Measurements from ENCODE around the gene TRIO.
"Not testable (repeated sequence)": the region's sequence is repeated elsewhere in the genome, so short reads cannot be mapped to it uniquely, and the experiment has no call there.

- not testable (repeated sequence) for TF ChIP-seq ZFP3, ZNF70, ESRRG, GLIS3, OSR1, CSDC2 (CRISPR knock-in tag; IDR thresholded peaks at IDR 0.05)
- TF ChIP-seq, protein P1, sequence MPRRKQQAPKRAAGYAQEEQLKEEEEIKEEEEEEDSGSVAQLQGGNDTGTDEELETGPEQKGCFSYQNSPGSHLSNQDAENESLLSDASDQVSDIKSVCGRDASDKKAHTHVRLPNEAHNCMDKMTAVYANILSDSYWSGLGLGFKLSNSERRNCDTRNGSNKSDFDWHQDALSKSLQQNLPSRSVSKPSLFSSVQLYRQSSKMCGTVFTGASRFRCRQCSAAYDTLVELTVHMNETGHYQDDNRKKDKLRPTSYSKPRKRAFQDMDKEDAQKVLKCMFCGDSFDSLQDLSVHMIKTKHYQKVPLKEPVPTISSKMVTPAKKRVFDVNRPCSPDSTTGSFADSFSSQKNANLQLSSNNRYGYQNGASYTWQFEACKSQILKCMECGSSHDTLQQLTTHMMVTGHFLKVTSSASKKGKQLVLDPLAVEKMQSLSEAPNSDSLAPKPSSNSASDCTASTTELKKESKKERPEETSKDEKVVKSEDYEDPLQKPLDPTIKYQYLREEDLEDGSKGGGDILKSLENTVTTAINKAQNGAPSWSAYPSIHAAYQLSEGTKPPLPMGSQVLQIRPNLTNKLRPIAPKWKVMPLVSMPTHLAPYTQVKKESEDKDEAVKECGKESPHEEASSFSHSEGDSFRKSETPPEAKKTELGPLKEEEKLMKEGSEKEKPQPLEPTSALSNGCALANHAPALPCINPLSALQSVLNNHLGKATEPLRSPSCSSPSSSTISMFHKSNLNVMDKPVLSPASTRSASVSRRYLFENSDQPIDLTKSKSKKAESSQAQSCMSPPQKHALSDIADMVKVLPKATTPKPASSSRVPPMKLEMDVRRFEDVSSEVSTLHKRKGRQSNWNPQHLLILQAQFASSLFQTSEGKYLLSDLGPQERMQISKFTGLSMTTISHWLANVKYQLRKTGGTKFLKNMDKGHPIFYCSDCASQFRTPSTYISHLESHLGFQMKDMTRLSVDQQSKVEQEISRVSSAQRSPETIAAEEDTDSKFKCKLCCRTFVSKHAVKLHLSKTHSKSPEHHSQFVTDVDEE (CRISPR knock-in tag; IDR thresholded peaks at IDR 0.05), result not testable (repeated sequence)
- TF ChIP-seq, protein P2, sequence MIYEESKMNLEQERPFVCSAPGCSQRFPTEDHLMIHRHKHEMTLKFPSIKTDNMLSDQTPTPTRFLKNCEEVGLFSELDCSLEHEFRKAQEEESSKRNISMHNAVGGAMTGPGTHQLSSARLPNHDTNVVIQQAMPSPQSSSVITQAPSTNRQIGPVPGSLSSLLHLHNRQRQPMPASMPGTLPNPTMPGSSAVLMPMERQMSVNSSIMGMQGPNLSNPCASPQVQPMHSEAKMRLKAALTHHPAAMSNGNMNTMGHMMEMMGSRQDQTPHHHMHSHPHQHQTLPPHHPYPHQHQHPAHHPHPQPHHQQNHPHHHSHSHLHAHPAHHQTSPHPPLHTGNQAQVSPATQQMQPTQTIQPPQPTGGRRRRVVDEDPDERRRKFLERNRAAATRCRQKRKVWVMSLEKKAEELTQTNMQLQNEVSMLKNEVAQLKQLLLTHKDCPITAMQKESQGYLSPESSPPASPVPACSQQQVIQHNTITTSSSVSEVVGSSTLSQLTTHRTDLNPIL (CRISPR knock-in tag; IDR thresholded peaks at IDR 0.05; ENCODE audit: low read depth), result not testable (repeated sequence)
Observed at GRCh38 chr5:14097380-14097779, 45.8 kb upstream of the TRIO start.
